ENCODE measurements around the gene MAP4K5.

- TF ChIP-seq, protein P1, sequence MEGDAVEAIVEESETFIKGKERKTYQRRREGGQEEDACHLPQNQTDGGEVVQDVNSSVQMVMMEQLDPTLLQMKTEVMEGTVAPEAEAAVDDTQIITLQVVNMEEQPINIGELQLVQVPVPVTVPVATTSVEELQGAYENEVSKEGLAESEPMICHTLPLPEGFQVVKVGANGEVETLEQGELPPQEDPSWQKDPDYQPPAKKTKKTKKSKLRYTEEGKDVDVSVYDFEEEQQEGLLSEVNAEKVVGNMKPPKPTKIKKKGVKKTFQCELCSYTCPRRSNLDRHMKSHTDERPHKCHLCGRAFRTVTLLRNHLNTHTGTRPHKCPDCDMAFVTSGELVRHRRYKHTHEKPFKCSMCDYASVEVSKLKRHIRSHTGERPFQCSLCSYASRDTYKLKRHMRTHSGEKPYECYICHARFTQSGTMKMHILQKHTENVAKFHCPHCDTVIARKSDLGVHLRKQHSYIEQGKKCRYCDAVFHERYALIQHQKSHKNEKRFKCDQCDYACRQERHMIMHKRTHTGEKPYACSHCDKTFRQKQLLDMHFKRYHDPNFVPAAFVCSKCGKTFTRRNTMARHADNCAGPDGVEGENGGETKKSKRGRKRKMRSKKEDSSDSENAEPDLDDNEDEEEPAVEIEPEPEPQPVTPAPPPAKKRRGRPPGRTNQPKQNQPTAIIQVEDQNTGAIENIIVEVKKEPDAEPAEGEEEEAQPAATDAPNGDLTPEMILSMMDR (IDR thresholded peaks at IDR 0.05), result no peak
- TF ChIP-seq POLR2A (IDR thresholded peaks at IDR 0.05; ENCODE audit: low read length) (no peak), MYC (IDR thresholded peaks at IDR 0.05; ENCODE audit: borderline replicate concordance, low read length) (no peak)
Measured at GRCh38 chr14:50425816-50426215, 106.6 kb downstream of the MAP4K5 start.

Data from A549 (cell line).